HCT116 (cell line): Measurements from ENCODE around the gene BACE1-AS. TPM values are rescaled to one million over a fixed set of nuclear protein-coding genes. Genes with fewer than 3 reads are reported as not detected.

ENCODE experiments used
- ATAC-seq: fragments of 200-7000 bp; cut with Tn5 transposase; 2 replicates; pipeline ENCODE4 v1.9.1; 2020; ENCODE audit warnings: mild to moderate bottlenecking, moderate library complexity
- BruUV-seq: library from RNA; stranded (reverse); fragments of 400-500 nt; replicated peaks from 2 replicates; lab custom pipeline; 2021; lab: Mats Ljungman, UMichigan
- CTCF ChIA-PET: fragments of 300-600 bp; sonication (Branson Sonifier 250); formaldehyde crosslinking; loops from one replicate; lab custom pipeline; 2021; ENCODE audit warnings: antibody characterized with exemption; lab: Charles Lee
- POLR2A ChIA-PET: fragments of 300-600, 350-600 bp; sonication (Branson Sonifier 250); formaldehyde crosslinking; loops from one replicate; lab custom pipeline; 2021; ENCODE audit warnings: antibody characterized with exemption; lab: Charles Lee
- RAD21 ChIA-PET, 2 experiments: fragments of 300-600 bp; sonication (Branson Sonifier 250); formaldehyde crosslinking; loops; one replicate each; lab custom pipeline; 2023; ENCODE audit warnings: low total read pairs in 2 of 2; ENCODE audit not compliant: uncharacterized antibody in 2 of 2, unreplicated experiment in 2 of 2, low non-redundant PET in 1 of 2; lab: Charles Lee
- DNase-seq: peaks from one replicate; pipeline ENCODE4 v3.0.0-alpha.2; 2010; ENCODE audit warnings: low read depth, low spot score
- H2AFZ ChIP-seq: fragments of 200-600 bp; shearing (Covaris generic), sonication (generic); 2 replicates; pipeline ENCODE4 v1.6.1; 2017; ENCODE audit warnings: low read depth, mixed run types, mixed read lengths, antibody characterized with exemption, low read length; ENCODE audit not compliant: poor library complexity, severe bottlenecking
- H3K27ac ChIP-seq: 2 replicates; pipeline ENCODE4 v1.5.1; 2012; ENCODE audit warnings: low read depth, low read length
- H3K27me3 ChIP-seq: fragments of 200-600 bp; sonication (generic); 2 replicates; pipeline ENCODE4 v1.6.1; 2016; ENCODE audit warnings: mixed run types, low read length, mixed read lengths; ENCODE audit not compliant: insufficient read depth
- H3K36me3 ChIP-seq, 2 experiments: fragments of 200-500 bp in 1 of 2; fragments of 200-600 bp in 1 of 2; sonication (Bioruptor generic) in 1 of 2; sonication (generic) in 1 of 2; 2 replicates each; pipeline versions ENCODE4 v1.5.1 to v1.6.1; 2014 to 2016; ENCODE audit warnings: low read length in 2 of 2, inconsistent platforms in 1 of 2, mixed read lengths in 1 of 2, mixed run types in 1 of 2; ENCODE audit not compliant: insufficient read depth in 2 of 2, control insufficient read depth in 1 of 2
- H3K4me1 ChIP-seq, 2 experiments: fragments of 200-600 bp in 1 of 2; sonication (generic) in 1 of 2; 2 replicates each; pipeline versions ENCODE4 v1.5.1 to v1.6.1; 2012 to 2017; ENCODE audit warnings: low read length in 2 of 2, inconsistent platforms in 1 of 2, mild to moderate bottlenecking in 1 of 2, mixed read lengths in 1 of 2, mixed run types in 1 of 2, moderate library complexity in 1 of 2; ENCODE audit not compliant: insufficient read depth in 2 of 2, control insufficient read depth in 1 of 2
- H3K4me2 ChIP-seq: fragments of 200-600 bp; sonication (generic); 2 replicates; pipeline ENCODE4 v1.6.1; 2017; ENCODE audit warnings: mixed run types, low read length, mixed read lengths
- H3K4me3 ChIP-seq, 2 experiments: fragments of 200-600 bp in 1 of 2; sonication (generic) in 1 of 2; replicated peaks in 1 of 2; 2 replicates each; pipeline ENCODE4 v1.5.1; 2011 to 2016; ENCODE audit warnings: low read length in 2 of 2, control low read depth in 1 of 2, low read depth in 1 of 2, mild to moderate bottlenecking in 1 of 2, mixed read lengths in 1 of 2, mixed run types in 1 of 2
- H3K79me2 ChIP-seq: fragments of 200-600 bp; sonication (generic); 2 replicates; pipeline ENCODE4 v1.6.1; 2017; ENCODE audit warnings: mild to moderate bottlenecking, mixed run types, low read length, moderate library complexity, mixed read lengths; ENCODE audit not compliant: insufficient read depth
- H3K9ac ChIP-seq: fragments of 200-600 bp; sonication (generic); 2 replicates; pipeline ENCODE4 v1.6.1; 2016; ENCODE audit warnings: low read length, mixed read lengths
- H3K9me2 ChIP-seq: fragments of 200-600 bp; sonication (generic), shearing (Covaris generic); 2 replicates; pipeline ENCODE4 v1.6.1; 2017; ENCODE audit warnings: mixed run types, mild to moderate bottlenecking, moderate library complexity; ENCODE audit not compliant: insufficient read depth
- H3K9me3 ChIP-seq, 2 experiments: fragments of 200-500 bp in 1 of 2; fragments of 200-600 bp in 1 of 2; sonication (Bioruptor generic) in 1 of 2; sonication (generic) in 1 of 2; 2 replicates each; pipeline ENCODE4 v1.6.1; 2014 to 2017; ENCODE audit warnings: low read length in 2 of 2, mixed read lengths in 2 of 2, inconsistent platforms in 1 of 2, low read depth in 1 of 2, mild to moderate bottlenecking in 1 of 2, mixed run types in 1 of 2, moderate library complexity in 1 of 2; ENCODE audit not compliant: control insufficient read depth in 1 of 2, insufficient read depth in 1 of 2
- H4K20me1 ChIP-seq: fragments of 200-600 bp; sonication (generic), shearing (Covaris generic); 2 replicates; pipeline ENCODE4 v1.6.1; 2017; ENCODE audit warnings: mixed run types, mild to moderate bottlenecking, moderate library complexity; ENCODE audit not compliant: insufficient read depth
- CTCF ChIP-seq, 3 experiments: fragments of 200-600 bp in 1 of 3; sonication (generic) in 1 of 3; IDR thresholded peaks in 2 of 3; conservative IDR thresholded peaks in 1 of 3; 2 replicates each; pipeline ENCODE4 v1.5.1; 2012 to 2017; ENCODE audit warnings: low read depth in 2 of 3, low read length in 2 of 3, antibody characterized with exemption in 1 of 3, borderline replicate concordance in 1 of 3, control low read depth in 1 of 3, mild to moderate bottlenecking in 1 of 3, mixed read lengths in 1 of 3, mixed run types in 1 of 3, moderate library complexity in 1 of 3; ENCODE audit not compliant: insufficient read depth in 1 of 3
- EZH2 ChIP-seq: fragments of 200-600 bp; sonication (generic); IDR thresholded peaks from 2 replicates; pipeline ENCODE4 v1.6.1; 2017; ENCODE audit warnings: antibody characterized with exemption, mixed run types
- JUND ChIP-seq: IDR thresholded peaks from 2 replicates; pipeline ENCODE4 v1.6.1; 2012
- POLR2A ChIP-seq: IDR thresholded peaks from 2 replicates; pipeline ENCODE4 v1.7.0; 2011; ENCODE audit warnings: borderline replicate concordance; ENCODE audit not compliant: insufficient read depth, insufficient read length; ENCODE audit errors: extremely low read depth
- SIN3A ChIP-seq: IDR thresholded peaks from 2 replicates; pipeline ENCODE4 v1.6.1; 2012; ENCODE audit warnings: low read depth
- SP1 ChIP-seq: IDR thresholded peaks from 2 replicates; pipeline ENCODE4 v1.6.1; 2012; ENCODE audit warnings: low read depth
- TCF7L2 ChIP-seq: IDR thresholded peaks from 2 replicates; pipeline ENCODE4 v1.7.0; 2011; ENCODE audit warnings: borderline replicate concordance, inconsistent platforms; ENCODE audit not compliant: insufficient read depth, insufficient read length; ENCODE audit errors: extremely low read depth
- YY1 ChIP-seq: IDR thresholded peaks from 2 replicates; pipeline ENCODE4 v1.6.1; 2011; ENCODE audit warnings: low read length, low read depth, moderate library complexity, mild to moderate bottlenecking; ENCODE audit not compliant: insufficient replicate concordance; ENCODE audit errors: extremely low read depth
- ZFX ChIP-seq: fragments of 450-650 bp; IDR thresholded peaks from 2 replicates; pipeline ENCODE4 v1.6.1; 2017
- intact Hi-C: fragments of 100-400 bp; cut with micrococcal nuclease; formaldehyde crosslinking; loops from 2 replicates; pipeline ENCODE4 v1.10.0; 2022
- total RNA-seq: library from RNA; stranded (reverse); gene quantifications from one replicate; pipeline ENCODE4 v1.2.1, GENCODE V29; 2021; ENCODE audit not compliant: unreplicated experiment

BACE1-AS gene
- total RNA-seq, 1 experiment from 2014 or later = 10.2 TPM

GRCh38 chr11:117279711-117280376 is 11.3 kb upstream of the BACE1-AS start:
- Histone ChIP-seq H3K79me2 (no peaks in the 10 kb centered on the region), H3K36me3 (peaks cover 0 to 4% of the 10 kb centered on the region in 2 experiments; a peak in 2 of 4 replicates), H3K4me3 (no peak overlapping the region), H3K4me1 (peaks cover 19 to 20% of the 10 kb centered on the region in 2 experiments), H2AFZ (no peak overlapping the region), H3K27me3 (no peaks in the 10 kb centered on the region), H3K9ac (no peak overlapping the region), H3K4me2 (no peak overlapping the region), H4K20me1 (no peaks in the 10 kb centered on the region), H3K9me2 (no peaks in the 10 kb centered on the region), H3K27ac (no peak overlapping the region; the same call in 1 of the 2 replicates), H3K9me3 (no peaks in the 10 kb centered on the region)
- ChIA-PET CTCF (no interaction called here), POLR2A (no interaction called here), RAD21 (no interaction called here)
- ATAC-seq (no peak), DNase-seq (no peak)
- no peak for TF ChIP-seq ZFX
- no peak for TF ChIP-seq SP1
- no peak for TF ChIP-seq TCF7L2
- no peak for TF ChIP-seq EZH2
- no peak for TF ChIP-seq SIN3A
- TF ChIP-seq JUND = no peak
- no peak for TF ChIP-seq YY1
- no peak for TF ChIP-seq CTCF (IDR thresholded peaks at IDR 0.05 in 2 of 3, conservative IDR thresholded peaks at IDR 0.05 in 1 of 3; ENCODE audit: borderline replicate concordance in 1 of 3, insufficient read depth in 1 of 3, low read depth in 2 of 3, low read length in 2 of 3)
- TF ChIP-seq POLR2A = no peak
- no TSS peak for BruUV-seq
- intact Hi-C loops = no loop called here
